GM19468 (cell line): ENCODE data around the gene GNAI3.

Experiments
- ATAC-seq: cut with Tn5 transposase; IDR thresholded peaks from one replicate; pipeline ENCODE4 v1.9.1; 2021; ENCODE audit warnings: mild to moderate bottlenecking, moderate library complexity, moderate number of reproducible peaks; ENCODE audit not compliant: unreplicated experiment; ENCODE audit errors: extremely low read depth

Gene GNAI3

DNA sequence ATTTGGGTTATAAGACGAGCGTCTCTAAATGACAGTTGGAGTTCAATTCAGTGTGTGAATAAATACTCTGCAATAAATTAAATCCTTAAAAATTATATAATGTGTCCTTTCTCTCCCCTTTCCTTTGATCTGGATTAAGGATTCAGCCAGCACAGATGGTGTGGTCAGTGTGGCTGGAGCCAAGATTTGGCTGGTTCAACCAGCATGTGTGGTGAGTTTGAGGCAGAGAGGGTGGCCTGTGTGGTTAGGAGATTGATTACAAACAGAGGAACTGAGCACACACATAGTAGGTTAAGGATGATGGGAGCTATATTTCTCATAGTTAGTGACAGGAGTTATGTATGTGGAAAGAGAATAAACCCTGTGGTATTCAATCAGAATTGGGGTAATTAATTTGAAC is 24.7 kb upstream of the GNAI3 start:
- no peak for ATAC-seq

- no peak for ATAC-seq
Measured at GRCh38 chr1:109527098-109527811, 21.2 kb upstream of the GNAI3 start.

DNA sequence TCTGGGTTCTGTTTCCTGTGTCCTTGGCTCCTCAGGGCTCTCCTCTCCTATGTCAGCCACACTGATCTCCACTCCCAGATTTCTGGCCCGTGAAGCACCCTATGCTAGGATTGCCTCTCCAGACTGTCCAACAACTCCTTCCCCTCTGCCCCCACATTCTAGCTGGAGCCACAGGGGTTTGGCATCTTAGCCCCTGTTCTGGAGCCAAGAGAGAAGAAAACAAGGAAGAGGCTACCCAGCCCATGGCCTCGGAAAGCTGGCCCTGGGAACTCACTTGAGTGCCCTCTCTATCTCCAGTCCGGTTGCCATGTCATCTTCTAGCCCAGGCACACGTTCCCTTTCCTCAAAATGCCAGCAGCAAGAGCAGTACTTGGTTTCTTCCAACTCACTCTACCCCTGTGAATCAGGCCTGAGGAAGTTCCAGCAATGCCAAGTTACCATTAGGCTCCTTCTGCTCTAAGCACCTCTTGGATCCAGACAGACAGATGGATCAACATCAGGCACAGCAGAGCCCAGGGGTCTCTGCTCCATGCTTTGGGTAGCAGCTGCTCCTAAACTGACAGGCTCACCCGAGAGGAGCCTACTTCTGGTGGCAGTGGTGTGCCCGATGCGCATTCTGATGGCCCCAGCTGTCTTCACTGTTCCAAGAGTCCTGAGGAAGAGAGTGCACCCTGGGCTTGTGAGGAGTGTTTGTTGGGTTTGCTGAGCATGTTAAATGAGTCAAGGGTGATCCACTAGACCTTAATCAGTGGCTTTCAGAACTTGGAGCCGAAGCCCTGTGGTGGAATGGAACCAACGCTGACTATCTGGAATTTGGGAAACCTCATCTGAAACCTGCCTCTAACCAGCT is 20.3 kb upstream of the GNAI3 start:
- ATAC-seq: no peak

- ATAC-seq: no peak
Measured at GRCh38 chr1:109528712-109529111, 19.7 kb upstream of the GNAI3 start.

DNA sequence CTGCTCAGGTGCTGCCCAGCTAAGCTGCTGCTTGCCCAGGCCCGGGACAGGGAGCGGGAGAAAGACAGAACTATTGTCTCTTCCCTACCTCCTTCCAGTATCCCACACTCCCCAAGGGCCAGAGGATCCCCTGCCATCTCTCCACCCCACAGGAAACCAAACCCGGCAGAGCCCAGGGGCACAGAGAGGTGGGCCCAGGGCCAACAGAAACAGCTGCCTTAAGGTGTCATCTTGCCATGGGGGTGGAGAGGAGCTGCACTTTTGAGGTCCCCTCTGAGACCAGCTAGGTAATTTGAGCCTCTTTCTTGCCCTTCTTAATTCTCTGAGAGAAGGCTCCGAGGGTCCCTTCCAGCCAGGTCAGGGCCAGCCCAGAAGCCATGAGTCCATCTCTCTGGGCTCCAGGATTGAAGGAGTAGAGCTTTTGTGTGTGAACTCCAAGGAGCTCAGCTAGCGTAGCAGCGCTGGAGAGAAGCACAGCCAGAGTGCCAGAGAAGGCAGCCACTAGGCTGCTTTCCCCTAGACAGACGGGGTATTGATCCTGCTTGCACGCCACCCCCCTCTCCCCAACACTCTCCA is 18.4 kb upstream of the GNAI3 start:
- no peak for ATAC-seq

- ATAC-seq: no peak
Measured at GRCh38 chr1:109530457-109531087, 17.8 kb upstream of the GNAI3 start.

- ATAC-seq: no peak
Measured at GRCh38 chr1:109531380-109531779, 17.0 kb upstream of the GNAI3 start.

GRCh38 chr1:109531826-109532364 is 16.5 kb upstream of the GNAI3 start:
- ATAC-seq: no peak

DNA sequence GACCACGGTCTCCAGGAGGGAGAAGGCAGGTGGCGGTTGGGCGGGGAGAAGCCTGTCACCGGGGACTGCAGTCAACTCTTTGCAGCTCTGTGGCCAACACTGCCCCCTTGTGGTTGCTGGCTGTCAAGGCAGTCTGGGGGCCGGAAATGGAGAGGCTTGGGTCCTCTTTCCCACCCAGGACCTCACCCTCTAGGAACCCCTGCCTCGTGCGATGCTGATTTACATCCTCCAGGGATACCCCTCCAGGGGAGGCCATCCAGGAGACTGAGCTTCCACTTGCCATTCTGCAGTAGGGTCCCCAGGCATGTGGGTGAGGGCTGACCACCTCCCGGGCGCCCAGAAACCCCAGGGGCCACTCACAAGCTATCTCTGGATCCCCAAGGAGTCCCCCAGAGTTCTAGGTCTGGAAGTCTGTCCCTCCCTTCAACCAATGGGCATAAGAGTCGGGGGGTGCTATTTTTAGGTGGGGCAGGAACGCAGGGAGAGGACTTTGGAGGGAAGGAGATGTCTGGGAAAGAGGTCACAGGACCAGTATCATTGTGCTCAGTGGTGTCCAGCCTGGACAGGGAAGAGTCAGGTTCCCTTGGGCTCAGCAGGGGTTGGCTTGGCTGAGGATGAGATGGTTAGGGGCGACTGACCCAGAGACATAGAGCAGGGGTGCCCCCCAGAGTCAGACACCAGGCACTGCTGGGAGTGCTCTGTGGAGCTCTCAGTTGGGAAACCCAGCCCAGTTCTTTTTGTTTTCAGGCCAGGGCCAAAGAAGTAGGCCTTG is 15.9 kb upstream of the GNAI3 start:
- ATAC-seq: no peak

GRCh38 chr1:109534307-109534858 is 14.0 kb upstream of the GNAI3 start:
- ATAC-seq: no peak

GRCh38 chr1:109535481-109535880 is 12.9 kb upstream of the GNAI3 start:
- ATAC-seq: no peak

DNA sequence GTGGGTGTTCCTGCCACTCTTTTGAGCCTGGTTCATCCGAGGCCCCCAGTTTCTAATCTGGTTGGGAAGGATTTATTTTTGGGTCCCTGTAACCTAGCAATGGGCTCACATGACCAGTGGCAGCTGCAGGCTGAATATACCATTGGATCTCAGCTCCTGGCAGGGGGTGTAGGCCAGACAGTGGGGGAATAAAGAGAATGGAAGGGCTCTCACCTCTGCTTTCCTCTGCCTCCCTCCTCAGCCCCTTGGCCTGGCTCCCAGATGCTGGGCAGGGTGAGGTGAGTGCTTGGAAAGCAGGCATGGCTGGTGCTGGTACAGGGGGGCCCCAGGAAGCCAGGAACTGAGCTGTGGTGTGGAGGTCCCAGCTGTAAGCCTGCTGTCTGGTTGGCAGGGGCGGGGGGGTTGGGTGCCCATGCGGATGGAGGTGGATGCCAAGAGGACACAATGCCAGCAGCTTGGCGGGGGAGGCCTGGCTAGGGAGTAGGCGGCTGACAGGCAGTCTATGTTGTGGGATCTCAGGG is 12.4 kb upstream of the GNAI3 start:
- ATAC-seq: no peak

DNA sequence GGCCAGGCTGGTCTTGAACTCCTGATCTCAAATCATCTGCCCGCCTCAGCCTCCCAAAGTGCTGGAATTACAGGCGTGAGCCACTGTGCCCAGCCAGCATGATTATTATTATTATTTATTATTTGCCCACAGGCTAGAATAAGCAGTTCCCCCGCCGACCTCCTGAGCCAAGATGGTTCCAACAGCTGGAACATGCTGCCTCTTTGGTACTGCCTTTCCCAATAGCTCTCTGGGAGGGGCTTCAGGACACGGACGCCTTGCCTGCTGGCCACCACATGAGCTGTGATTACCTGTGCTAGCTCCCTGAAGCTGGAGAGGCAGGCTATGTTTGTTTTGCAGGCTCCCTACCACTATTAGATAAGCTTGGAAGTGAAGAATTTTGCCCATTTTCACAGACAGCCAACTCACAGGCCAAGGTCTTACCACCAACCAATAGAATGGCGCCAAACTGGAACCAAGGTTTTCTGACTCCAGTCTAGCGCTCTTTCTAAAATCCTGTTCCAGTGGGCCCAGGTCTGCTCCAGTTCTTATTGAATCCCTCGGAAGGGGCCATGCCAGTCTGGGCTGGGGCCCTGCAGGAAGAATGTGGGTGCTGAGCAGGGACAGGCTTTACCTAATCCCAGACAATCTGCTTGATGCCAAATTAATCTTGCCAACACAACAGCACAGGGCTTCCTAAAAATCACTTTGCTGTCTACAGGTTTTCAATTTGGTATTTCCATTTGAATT is 10.8 kb upstream of the GNAI3 start:
- no peak for ATAC-seq

- ATAC-seq: no peak
Measured at GRCh38 chr1:109538827-109539555, 9.4 kb upstream of the GNAI3 start.

GRCh38 chr1:109539676-109540075 is 8.7 kb upstream of the GNAI3 start, which contains the start of gene GPR61:
Gene GPR61 (plus strand): TSS chr1:109539872. CDS start chr1:109543023, 3,151 bp downstream.
- no peak for ATAC-seq

DNA sequence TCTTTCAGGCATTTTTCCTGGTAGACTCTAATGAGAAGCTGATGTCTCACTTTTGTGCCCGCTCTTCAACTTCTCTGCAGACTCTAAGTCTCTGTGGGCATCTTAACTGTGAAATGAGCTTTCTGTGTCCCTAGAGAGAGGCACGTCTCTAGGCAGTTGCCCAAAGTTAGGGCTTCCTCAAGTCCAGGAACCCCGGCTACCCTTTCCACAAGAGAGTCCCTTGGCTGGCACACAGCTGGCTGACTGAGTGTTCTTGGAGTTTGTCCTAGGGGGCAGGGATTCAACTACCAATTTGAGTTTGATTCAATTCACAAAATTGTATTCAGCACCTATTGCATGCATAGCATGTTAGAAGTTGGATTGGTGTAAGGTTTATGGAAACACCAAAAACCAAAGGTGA is 7.3 kb upstream of the GNAI3 start:
- ATAC-seq: no peak

- no peak for ATAC-seq
Measured at GRCh38 chr1:109542657-109543056, 5.8 kb upstream of the GNAI3 start.
